CD4-positive, alpha-beta T cell (primary cell): Measurements from ENCODE around the gene DDN. TPM values are rescaled to one million over a fixed set of nuclear protein-coding genes. Genes with fewer than 3 reads are reported as not detected.

ENCODE experiments used
- ATAC-seq: fragments of 200-7000 bp; cut with Tn5 transposase; one replicate; pipeline ENCODE4 v1.10.0; 2022; ENCODE audit warnings: mild to moderate bottlenecking; ENCODE audit not compliant: poor library complexity
- CTCF ChIA-PET: fragments of 350-600 bp; sonication (Branson Sonifier 250); formaldehyde crosslinking; loops from one replicate; lab custom pipeline; 2021; ENCODE audit warnings: antibody characterized with exemption, inconsistent platforms; lab: Charles Lee
- POLR2A ChIA-PET: fragments of 350-600 bp; sonication (Branson Sonifier 250); formaldehyde crosslinking; loops from one replicate; lab custom pipeline; 2021; ENCODE audit warnings: antibody characterized with exemption, inconsistent platforms; lab: Charles Lee
- DNase-seq, 14 experiments: peaks; one replicate each; pipeline ENCODE4 v3.0.0-alpha.2; 2013 to 2020; ENCODE audit warnings: mixed read lengths in 2 of 14
- H3K27ac ChIP-seq, 2 donors: one replicate each; pipeline versions ENCODE4 v1.5.1 to v1.7.0; 2013; ENCODE audit warnings: low read length in 2 of 2, low read depth in 1 of 2, mild to moderate bottlenecking in 1 of 2
- H3K27me3 ChIP-seq, 2 experiments: 1 replicate in 1 of 2; 2 replicates in 1 of 2; pipeline versions ENCODE4 v1.6.1 to v1.7.0; 2013; ENCODE audit warnings: low read length in 2 of 2, control low read depth in 1 of 2, mild to moderate bottlenecking in 1 of 2, moderate library complexity in 1 of 2; ENCODE audit not compliant: insufficient read depth in 2 of 2, control insufficient read depth in 1 of 2
- H3K36me3 ChIP-seq: one replicate; pipeline ENCODE4 v1.6.1; 2013; ENCODE audit warnings: low read length, control low read depth; ENCODE audit not compliant: insufficient read depth
- H3K4me1 ChIP-seq: one replicate; pipeline ENCODE4 v1.6.1; 2013; ENCODE audit warnings: low read length, control low read depth; ENCODE audit not compliant: insufficient read depth
- H3K4me3 ChIP-seq: one replicate; pipeline ENCODE4 v1.5.1; 2013; ENCODE audit warnings: mild to moderate bottlenecking, low read length, moderate library complexity
- H3K9me3 ChIP-seq, 2 experiments: 1 replicate in 1 of 2; 2 replicates in 1 of 2; pipeline versions ENCODE4 v1.6.1 to v1.7.0; 2013; ENCODE audit warnings: low read length in 2 of 2, mild to moderate bottlenecking in 2 of 2, control low read depth in 1 of 2, moderate library complexity in 1 of 2; ENCODE audit not compliant: control insufficient read depth in 1 of 2, insufficient read depth in 1 of 2
- H3K27ac Mint-ChIP-seq: one replicate; pipeline ENCODE4 v1.8.0; 2020; ENCODE audit warnings: mixed read lengths
- H3K27me3 Mint-ChIP-seq: one replicate; pipeline ENCODE4 v1.8.0; 2021; ENCODE audit warnings: mixed read lengths
- H3K36me3 Mint-ChIP-seq: one replicate; pipeline ENCODE4 v1.8.0; 2021; ENCODE audit warnings: low read depth, mixed read lengths
- H3K4me1 Mint-ChIP-seq: one replicate; pipeline ENCODE4 v1.8.0; 2021; ENCODE audit warnings: low read depth, mixed read lengths
- H3K4me3 Mint-ChIP-seq: one replicate; pipeline ENCODE4 v1.8.0; 2020; ENCODE audit warnings: mild to moderate bottlenecking, mixed read lengths
- H3K9me3 Mint-ChIP-seq: one replicate; pipeline ENCODE4 v1.8.0; 2020; ENCODE audit warnings: mixed read lengths
- intact Hi-C, 2 experiments: fragments of 100-400 bp; cut with DNase I in 1 of 2; cut with micrococcal nuclease in 1 of 2; formaldehyde crosslinking; loops; one replicate each; pipeline versions ENCODE4 v1.15.1 to v1.9.0; 2023 to 2025; cut with DNase I, micrococcal nuclease
- total RNA-seq, 174 experiments: library from RNA in 2 of 174; stranded (reverse) in 2 of 174; gene quantifications; one replicate each; pipeline ENCODE4 v1.2.3 and lab custom pipeline; 2021 to 2026
- TF ChIP-seq, protein P1 (sequence below): fragments of 200-600 bp; IDR thresholded peaks from one replicate; pipeline ENCODE4 v1.8.0; 2022; ENCODE audit warnings: antibody characterized with exemption, mild to moderate bottlenecking

The DDN gene
- total RNA-seq, 2 experiments from 2014 or later: 0.30 to 0.47 TPM

DNA sequence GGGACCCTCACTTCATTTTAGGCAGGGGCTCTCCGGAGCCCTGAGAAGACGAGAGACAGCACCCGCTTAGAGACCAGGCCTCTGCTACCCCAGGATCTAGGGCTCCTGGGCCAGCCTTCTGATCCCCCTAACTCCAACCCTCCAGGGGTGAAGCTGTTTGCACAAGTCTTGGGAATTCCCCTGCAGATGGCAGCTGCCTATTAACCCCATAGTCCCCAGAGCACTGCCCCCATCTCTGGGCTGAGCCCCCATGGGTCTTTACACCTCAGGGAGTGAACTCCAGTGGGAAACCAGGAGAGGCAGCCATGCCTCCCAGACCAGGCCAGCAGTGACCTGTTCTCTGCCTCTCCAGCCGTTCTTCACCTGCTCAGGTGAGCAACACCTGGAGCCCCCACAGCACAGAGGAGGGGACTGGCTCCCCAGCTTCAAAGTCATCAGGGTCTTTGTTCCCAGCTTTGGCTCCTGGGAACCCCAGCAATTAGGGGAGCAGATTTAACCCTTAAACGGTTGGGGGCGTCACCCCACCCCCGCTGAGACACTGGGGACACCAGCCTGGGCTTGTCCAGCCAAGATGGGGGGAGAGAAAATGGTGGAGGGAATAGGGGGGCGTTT, 29.9 kb downstream of the DDN start:
- POLR2A ChIA-PET: interaction anchor here (0.8 to 3.7 kb wide), 8 partner anchors 9 to 117 kb away, joined by 3 to 26 read pairs (median 4); partner anchors contain the start of genes ARF3, DDX23, FKBP11 and WNT1
- H3K27me3 ChIP-seq: peaks cover 42 to 44% of the 10 kb centered on the region in 2 experiments
- DNase-seq: no peak
- intact Hi-C loops: no loop called here
- H3K9me3 ChIP-seq: peaks cover 0 to 11% of the 10 kb centered on the region in 2 experiments
- H3K9me3 Mint-ChIP-seq: no peaks in the 10 kb centered on the region
- TF ChIP-seq, protein P1, sequence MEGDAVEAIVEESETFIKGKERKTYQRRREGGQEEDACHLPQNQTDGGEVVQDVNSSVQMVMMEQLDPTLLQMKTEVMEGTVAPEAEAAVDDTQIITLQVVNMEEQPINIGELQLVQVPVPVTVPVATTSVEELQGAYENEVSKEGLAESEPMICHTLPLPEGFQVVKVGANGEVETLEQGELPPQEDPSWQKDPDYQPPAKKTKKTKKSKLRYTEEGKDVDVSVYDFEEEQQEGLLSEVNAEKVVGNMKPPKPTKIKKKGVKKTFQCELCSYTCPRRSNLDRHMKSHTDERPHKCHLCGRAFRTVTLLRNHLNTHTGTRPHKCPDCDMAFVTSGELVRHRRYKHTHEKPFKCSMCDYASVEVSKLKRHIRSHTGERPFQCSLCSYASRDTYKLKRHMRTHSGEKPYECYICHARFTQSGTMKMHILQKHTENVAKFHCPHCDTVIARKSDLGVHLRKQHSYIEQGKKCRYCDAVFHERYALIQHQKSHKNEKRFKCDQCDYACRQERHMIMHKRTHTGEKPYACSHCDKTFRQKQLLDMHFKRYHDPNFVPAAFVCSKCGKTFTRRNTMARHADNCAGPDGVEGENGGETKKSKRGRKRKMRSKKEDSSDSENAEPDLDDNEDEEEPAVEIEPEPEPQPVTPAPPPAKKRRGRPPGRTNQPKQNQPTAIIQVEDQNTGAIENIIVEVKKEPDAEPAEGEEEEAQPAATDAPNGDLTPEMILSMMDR: no peak
- H3K27ac ChIP-seq: no peak overlapping the region
- H3K4me1 ChIP-seq: peaks cover 46% of the 10 kb centered on the region
- no peaks in the 10 kb centered on the region for H3K36me3 ChIP-seq
- CTCF ChIA-PET: interaction anchor here (0.7 to 5.7 kb wide), 7 partner anchors 9 to 44 kb away, joined by 3 to 34 read pairs (median 4); partner anchors contain the start of genes ARF3, FKBP11 and WNT1
- no peak overlapping the region for H3K4me3 ChIP-seq
- no peak for ATAC-seq
- no peaks in the 10 kb centered on the region for H3K36me3 Mint-ChIP-seq
- peaks cover 23% of the 10 kb centered on the region for H3K4me1 Mint-ChIP-seq
- peaks cover 47% of the 10 kb centered on the region for H3K27me3 Mint-ChIP-seq
- no peak overlapping the region for H3K4me3 Mint-ChIP-seq
- H3K27ac Mint-ChIP-seq: no peak overlapping the region

DNA sequence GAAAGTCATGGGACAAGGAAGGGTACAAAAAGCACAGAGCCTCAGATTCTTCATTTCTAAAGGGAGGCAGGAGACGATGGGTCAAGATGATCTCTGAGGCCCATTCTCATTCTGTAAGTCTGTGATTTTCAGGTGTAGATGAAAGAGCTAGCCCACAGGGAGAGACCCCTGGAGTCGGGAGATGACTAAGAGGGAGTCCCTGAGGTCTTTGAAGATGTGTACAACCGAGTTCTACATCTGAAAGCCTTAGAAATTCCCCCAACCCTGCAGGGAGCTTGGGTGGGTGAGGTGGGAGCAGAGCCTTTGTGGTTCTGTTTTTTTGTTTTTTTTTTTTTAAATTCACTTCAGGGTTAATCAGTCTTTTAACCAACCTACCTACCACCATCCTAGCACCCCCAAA, 30.7 kb downstream of the DDN start:
- Histone ChIP-seq H3K27ac (no peak overlapping the region), H3K4me1 (peaks cover 38% of the 10 kb centered on the region), H3K9me3 (peaks cover 0 to 8% of the 10 kb centered on the region in 2 experiments), H3K27me3 (peaks cover 34 to 36% of the 10 kb centered on the region in 2 experiments), H3K36me3 (no peaks in the 10 kb centered on the region), H3K4me3 (no peak overlapping the region)
- ChIA-PET CTCF (interaction anchor here (4.0 to 5.7 kb wide), 2 partner anchors 10 to 20 kb away, joined by 22 to 34 read pairs; partner anchors contain the start of gene WNT1), POLR2A (interaction anchor here (0.8 to 3.7 kb wide), 3 partner anchors 10 to 116 kb away, joined by 3 to 26 read pairs (median 6); partner anchors contain the start of genes ARF3, DDX23 and WNT1)
- no peaks in the 10 kb centered on the region for H3K36me3 Mint-ChIP-seq
- no peak for ATAC-seq
- intact Hi-C loops: no loop called here
- no peak for DNase-seq
- H3K4me3 Mint-ChIP-seq: no peak overlapping the region
- no peak overlapping the region for H3K27ac Mint-ChIP-seq
- peaks cover 39% of the 10 kb centered on the region for H3K27me3 Mint-ChIP-seq
- TF ChIP-seq, protein P1: no peak
- no peaks in the 10 kb centered on the region for H3K9me3 Mint-ChIP-seq
- H3K4me1 Mint-ChIP-seq: peaks cover 23% of the 10 kb centered on the region

DNA sequence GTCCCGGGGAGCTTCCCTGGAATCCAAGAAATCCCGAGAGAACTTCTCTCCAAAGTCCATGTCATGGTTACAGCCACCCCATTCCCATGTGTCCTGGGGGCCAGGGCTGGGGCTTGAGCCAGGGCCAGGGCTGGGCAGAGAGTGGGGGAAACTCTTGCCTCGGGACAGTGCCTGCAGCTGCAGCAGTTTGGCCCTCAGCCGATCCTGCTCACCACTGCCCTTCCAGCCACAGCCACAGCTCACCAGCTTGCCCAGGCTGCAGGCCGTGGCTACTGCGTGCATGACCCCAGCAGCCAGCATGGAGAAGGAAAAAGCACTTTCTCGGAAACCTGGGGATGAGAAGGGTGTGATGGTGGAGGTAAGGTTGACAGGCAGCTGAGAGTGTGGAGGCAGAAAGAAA, 31.2 kb downstream of the DDN start:
- ChIA-PET CTCF (interaction anchor here (4.0 to 5.7 kb wide), 2 partner anchors 10 to 20 kb away, joined by 22 to 34 read pairs; partner anchors contain the start of gene WNT1), POLR2A (interaction anchor here (0.8 kb wide), 1 partner anchor 116 kb away, joined by 3 read pairs; the partner anchor contains the start of gene DDX23)
- Histone ChIP-seq H3K9me3 (peaks cover 0 to 6% of the 10 kb centered on the region in 2 experiments), H3K27me3 (peaks cover 29 to 31% of the 10 kb centered on the region in 2 experiments), H3K4me3 (no peak overlapping the region), H3K27ac (no peak overlapping the region), H3K36me3 (no peaks in the 10 kb centered on the region), H3K4me1 (peaks cover 37% of the 10 kb centered on the region)
- Mint-ChIP-seq H3K36me3 (no peaks in the 10 kb centered on the region), H3K4me1 (peaks cover 23% of the 10 kb centered on the region), H3K27me3 (peaks cover 34% of the 10 kb centered on the region), H3K9me3 (no peaks in the 10 kb centered on the region), H3K27ac (no peak overlapping the region), H3K4me3 (no peak overlapping the region)
- DNase-seq (no peak), ATAC-seq (no peak)
- TF ChIP-seq, protein P1: no peak
- intact Hi-C loops: no loop called here
